ENCODE measurements around the gene GPR157. TPM values are rescaled to one million over a fixed set of nuclear protein-coding genes. Genes with fewer than 3 reads are reported as not detected.

GPR157 gene
- total and polyA plus RNA-seq, 10 of the 15 experiments (the other 5 are each of a cell fraction or from before 2014, with no cell fraction given): 0.66 to 15.9 (median 3.1) TPM

- TF ChIP-seq, protein P1, sequence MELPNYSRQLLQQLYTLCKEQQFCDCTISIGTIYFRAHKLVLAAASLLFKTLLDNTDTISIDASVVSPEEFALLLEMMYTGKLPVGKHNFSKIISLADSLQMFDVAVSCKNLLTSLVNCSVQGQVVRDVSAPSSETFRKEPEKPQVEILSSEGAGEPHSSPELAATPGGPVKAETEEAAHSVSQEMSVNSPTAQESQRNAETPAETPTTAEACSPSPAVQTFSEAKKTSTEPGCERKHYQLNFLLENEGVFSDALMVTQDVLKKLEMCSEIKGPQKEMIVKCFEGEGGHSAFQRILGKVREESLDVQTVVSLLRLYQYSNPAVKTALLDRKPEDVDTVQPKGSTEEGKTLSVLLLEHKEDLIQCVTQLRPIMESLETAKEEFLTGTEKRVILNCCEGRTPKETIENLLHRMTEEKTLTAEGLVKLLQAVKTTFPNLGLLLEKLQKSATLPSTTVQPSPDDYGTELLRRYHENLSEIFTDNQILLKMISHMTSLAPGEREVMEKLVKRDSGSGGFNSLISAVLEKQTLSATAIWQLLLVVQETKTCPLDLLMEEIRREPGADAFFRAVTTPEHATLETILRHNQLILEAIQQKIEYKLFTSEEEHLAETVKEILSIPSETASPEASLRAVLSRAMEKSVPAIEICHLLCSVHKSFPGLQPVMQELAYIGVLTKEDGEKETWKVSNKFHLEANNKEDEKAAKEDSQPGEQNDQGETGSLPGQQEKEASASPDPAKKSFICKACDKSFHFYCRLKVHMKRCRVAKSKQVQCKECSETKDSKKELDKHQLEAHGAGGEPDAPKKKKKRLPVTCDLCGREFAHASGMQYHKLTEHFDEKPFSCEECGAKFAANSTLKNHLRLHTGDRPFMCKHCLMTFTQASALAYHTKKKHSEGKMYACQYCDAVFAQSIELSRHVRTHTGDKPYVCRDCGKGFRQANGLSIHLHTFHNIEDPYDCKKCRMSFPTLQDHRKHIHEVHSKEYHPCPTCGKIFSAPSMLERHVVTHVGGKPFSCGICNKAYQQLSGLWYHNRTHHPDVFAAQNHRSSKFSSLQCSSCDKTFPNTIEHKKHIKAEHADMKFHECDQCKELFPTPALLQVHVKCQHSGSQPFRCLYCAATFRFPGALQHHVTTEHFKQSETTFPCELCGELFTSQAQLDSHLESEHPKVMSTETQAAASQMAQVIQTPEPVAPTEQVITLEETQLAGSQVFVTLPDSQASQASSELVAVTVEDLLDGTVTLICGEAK (IDR thresholded peaks at IDR 0.05; ENCODE audit: borderline replicate concordance): no peak
- TF ChIP-seq IRF4 (IDR thresholded peaks at IDR 0.05; ENCODE audit: low read depth, low read length) (no peak), BCL3 (IDR thresholded peaks at IDR 0.05; ENCODE audit: borderline replicate concordance, insufficient read depth, low read depth, low read length, poor library complexity, severe bottlenecking) (no peak), WRNIP1 (IDR thresholded peaks at IDR 0.05; ENCODE audit: borderline replicate concordance, low read depth, low read length) (no peak), ESRRA (IDR thresholded peaks at IDR 0.05; ENCODE audit: low read length) (no peak)
Observed at GRCh38 chr1:9052272-9053049, 76.4 kb downstream of the GPR157 start (continued).
